ENCODE measurements around the gene EXT2. TPM values are rescaled to one million over a fixed set of nuclear protein-coding genes. Genes with fewer than 3 reads are reported as not detected.
A peak's percentile ranks its signal among the peaks of the same experiment; 100 is the strongest.

Gene EXT2
- polyA plus RNA-seq, 1 donor from 2014 or later = 77.5 TPM

DNA sequence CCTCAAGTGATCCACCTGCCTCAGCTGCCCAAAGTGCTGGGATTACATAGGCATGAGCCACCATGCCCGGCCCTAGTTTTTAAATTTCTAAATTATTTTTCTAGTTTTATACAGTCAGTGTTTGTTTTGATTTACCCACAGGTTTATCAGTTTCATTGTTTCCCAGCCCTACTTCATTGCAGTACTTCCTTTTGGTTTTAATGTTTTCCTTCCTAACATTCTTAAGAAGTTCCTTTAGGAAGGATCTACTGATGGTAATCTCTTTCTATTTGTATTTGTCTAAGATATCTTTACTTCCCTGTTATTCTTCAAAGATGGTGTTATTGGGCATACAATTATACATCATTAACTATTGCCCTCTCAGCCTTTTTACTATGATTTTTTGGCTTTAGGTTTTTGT, 4.9 kb upstream of the EXT2 start:
- Histone ChIP-seq H3K79me2 (replicated peaks; ENCODE audit: insufficient read depth, low read length) (no peaks in the 10 kb centered on the region), H3K27me3 (ENCODE audit: insufficient read depth, low read depth, low read length) (no peaks in the 10 kb centered on the region), H3K9ac (ENCODE audit: low read length) (no peak overlapping the region), H2AFZ (ENCODE audit: low read depth, low read length) (no peak overlapping the region), H4K20me1 (ENCODE audit: insufficient read depth) (no peaks in the 10 kb centered on the region), H3K4me3 (ENCODE audit: low read length) (no peak overlapping the region), H3K9me2 (ENCODE audit: insufficient read depth, low read length) (no peaks in the 10 kb centered on the region), H3K9me3 (ENCODE audit: low read length) (no peaks in the 10 kb centered on the region), H3K27ac (ENCODE audit: low read length) (no peak overlapping the region), H3F3A (ENCODE audit: insufficient read depth, low read length, poor library complexity, severe bottlenecking) (no peaks in the 10 kb centered on the region), H3K36me3 (ENCODE audit: insufficient read depth, low read length) (no peaks in the 10 kb centered on the region), H3K4me2 (ENCODE audit: low read length) (no peak overlapping the region)
- TF ChIP-seq EZH2 (IDR thresholded peaks at IDR 0.05; ENCODE audit: borderline replicate concordance, insufficient read depth, low read length, poor library complexity, severe bottlenecking) = no peak
- TF ChIP-seq, protein P1, sequence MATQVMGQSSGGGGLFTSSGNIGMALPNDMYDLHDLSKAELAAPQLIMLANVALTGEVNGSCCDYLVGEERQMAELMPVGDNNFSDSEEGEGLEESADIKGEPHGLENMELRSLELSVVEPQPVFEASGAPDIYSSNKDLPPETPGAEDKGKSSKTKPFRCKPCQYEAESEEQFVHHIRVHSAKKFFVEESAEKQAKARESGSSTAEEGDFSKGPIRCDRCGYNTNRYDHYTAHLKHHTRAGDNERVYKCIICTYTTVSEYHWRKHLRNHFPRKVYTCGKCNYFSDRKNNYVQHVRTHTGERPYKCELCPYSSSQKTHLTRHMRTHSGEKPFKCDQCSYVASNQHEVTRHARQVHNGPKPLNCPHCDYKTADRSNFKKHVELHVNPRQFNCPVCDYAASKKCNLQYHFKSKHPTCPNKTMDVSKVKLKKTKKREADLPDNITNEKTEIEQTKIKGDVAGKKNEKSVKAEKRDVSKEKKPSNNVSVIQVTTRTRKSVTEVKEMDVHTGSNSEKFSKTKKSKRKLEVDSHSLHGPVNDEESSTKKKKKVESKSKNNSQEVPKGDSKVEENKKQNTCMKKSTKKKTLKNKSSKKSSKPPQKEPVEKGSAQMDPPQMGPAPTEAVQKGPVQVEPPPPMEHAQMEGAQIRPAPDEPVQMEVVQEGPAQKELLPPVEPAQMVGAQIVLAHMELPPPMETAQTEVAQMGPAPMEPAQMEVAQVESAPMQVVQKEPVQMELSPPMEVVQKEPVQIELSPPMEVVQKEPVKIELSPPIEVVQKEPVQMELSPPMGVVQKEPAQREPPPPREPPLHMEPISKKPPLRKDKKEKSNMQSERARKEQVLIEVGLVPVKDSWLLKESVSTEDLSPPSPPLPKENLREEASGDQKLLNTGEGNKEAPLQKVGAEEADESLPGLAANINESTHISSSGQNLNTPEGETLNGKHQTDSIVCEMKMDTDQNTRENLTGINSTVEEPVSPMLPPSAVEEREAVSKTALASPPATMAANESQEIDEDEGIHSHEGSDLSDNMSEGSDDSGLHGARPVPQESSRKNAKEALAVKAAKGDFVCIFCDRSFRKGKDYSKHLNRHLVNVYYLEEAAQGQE (IDR thresholded peaks at IDR 0.05; ENCODE audit: borderline replicate concordance) = no peak
- TF ChIP-seq RAD21 (conservative IDR thresholded peaks at IDR 0.05) = no peak
- no peak for TF ChIP-seq MXI1 (conservative IDR thresholded peaks at IDR 0.05; ENCODE audit: poor library complexity, severe bottlenecking)
- TF ChIP-seq, protein P2, sequence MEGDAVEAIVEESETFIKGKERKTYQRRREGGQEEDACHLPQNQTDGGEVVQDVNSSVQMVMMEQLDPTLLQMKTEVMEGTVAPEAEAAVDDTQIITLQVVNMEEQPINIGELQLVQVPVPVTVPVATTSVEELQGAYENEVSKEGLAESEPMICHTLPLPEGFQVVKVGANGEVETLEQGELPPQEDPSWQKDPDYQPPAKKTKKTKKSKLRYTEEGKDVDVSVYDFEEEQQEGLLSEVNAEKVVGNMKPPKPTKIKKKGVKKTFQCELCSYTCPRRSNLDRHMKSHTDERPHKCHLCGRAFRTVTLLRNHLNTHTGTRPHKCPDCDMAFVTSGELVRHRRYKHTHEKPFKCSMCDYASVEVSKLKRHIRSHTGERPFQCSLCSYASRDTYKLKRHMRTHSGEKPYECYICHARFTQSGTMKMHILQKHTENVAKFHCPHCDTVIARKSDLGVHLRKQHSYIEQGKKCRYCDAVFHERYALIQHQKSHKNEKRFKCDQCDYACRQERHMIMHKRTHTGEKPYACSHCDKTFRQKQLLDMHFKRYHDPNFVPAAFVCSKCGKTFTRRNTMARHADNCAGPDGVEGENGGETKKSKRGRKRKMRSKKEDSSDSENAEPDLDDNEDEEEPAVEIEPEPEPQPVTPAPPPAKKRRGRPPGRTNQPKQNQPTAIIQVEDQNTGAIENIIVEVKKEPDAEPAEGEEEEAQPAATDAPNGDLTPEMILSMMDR (IDR thresholded peaks at IDR 0.05; ENCODE audit: poor library complexity, severe bottlenecking) = no peak
- no peak for TF ChIP-seq SMC3 (conservative IDR thresholded peaks at IDR 0.05; ENCODE audit: poor library complexity)
- no peak for TF ChIP-seq EP300 (conservative IDR thresholded peaks at IDR 0.05; ENCODE audit: poor library complexity, severe bottlenecking)
- no peak for TF ChIP-seq POLR2AphosphoS5 (IDR thresholded peaks at IDR 0.05)
- no peak for TF ChIP-seq TAF1 (IDR thresholded peaks at IDR 0.05; ENCODE audit: low read depth)

DNA sequence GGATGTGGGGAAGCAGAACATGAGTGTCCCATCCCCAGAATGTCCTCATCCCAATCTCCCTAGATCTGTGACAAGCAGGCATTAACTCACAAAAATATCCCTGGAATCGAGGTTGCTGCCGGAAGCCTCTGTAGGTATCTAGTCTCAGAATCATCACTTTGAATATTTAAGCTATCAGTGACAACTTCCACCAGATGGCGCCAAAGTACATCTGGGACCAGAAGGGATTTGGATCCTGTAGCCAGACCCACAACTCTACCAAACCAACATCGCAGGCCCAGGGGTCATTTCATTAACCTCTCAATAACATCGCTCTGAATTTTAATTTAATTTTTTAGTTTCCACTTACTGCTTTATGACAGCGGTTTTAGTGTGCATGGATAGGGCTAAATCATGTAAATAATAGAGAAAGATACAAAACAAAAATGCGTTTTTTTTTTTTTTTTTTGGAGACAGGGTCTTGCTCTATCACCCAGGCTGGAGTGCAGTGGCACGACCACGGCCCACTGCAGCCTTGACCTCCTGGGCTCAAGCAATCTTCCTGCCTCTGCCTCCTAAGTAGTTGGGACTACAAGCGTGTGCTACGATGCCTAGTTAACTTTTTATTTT, 1.1 kb upstream of the EXT2 start:
- Histone ChIP-seq H3K79me2 (replicated peaks; ENCODE audit: insufficient read depth, low read length) (peaks cover 29% of the 10 kb centered on the region), H3F3A (ENCODE audit: insufficient read depth, low read length, poor library complexity, severe bottlenecking) (no peaks in the 10 kb centered on the region), H4K20me1 (ENCODE audit: insufficient read depth) (no peaks in the 10 kb centered on the region), H3K27ac (ENCODE audit: low read length) (no peak overlapping the region), H2AFZ (ENCODE audit: low read depth, low read length) (no peak overlapping the region), H3K9me3 (ENCODE audit: low read length) (no peaks in the 10 kb centered on the region), H3K4me2 (ENCODE audit: low read length) (no peak overlapping the region), H3K9ac (ENCODE audit: low read length) (no peak overlapping the region), H3K36me3 (ENCODE audit: insufficient read depth, low read length) (no peaks in the 10 kb centered on the region), H3K9me2 (ENCODE audit: insufficient read depth, low read length) (no peaks in the 10 kb centered on the region), H3K4me3 (ENCODE audit: low read length) (no peak overlapping the region), H3K27me3 (ENCODE audit: insufficient read depth, low read depth, low read length) (no peaks in the 10 kb centered on the region)
- TF ChIP-seq SMC3 (conservative IDR thresholded peaks at IDR 0.05; ENCODE audit: poor library complexity) (peak; percentile 82), RAD21 (conservative IDR thresholded peaks at IDR 0.05) (peak; percentile 76), POLR2AphosphoS5 (IDR thresholded peaks at IDR 0.05) (no peak)
- TF ChIP-seq, protein P2 (IDR thresholded peaks at IDR 0.05; ENCODE audit: poor library complexity, severe bottlenecking) = peak; percentile 85

All from neural cell (in vitro differentiated cells).